Ascending aorta (tissue), 2 donors: ENCODE measurements around the gene MED25. TPM values are rescaled to one million over a fixed set of nuclear protein-coding genes. Genes with fewer than 3 reads are reported as not detected.
A peak's percentile ranks its signal among the peaks of the same experiment; 100 is the strongest.

ENCODE experiments used
- DNase-seq, 2 donors: peaks; one replicate each; pipeline ENCODE4 v3.0.0-alpha.2; 2019; ENCODE audit warnings: low spot score in 2 of 2
- H3K27ac ChIP-seq, 2 donors: fragments of 200-600 bp; sonication (generic); one replicate each; pipeline ENCODE4 v1.5.1; 2016 to 2017; ENCODE audit warnings: mild to moderate bottlenecking in 1 of 2
- H3K27me3 ChIP-seq: fragments of 200-600 bp; sonication (generic); one replicate; pipeline ENCODE4 v1.5.1; 2017
- H3K36me3 ChIP-seq, 2 donors: fragments of 200-600 bp; sonication (generic); one replicate each; pipeline ENCODE4 v1.5.1; 2016
- H3K4me1 ChIP-seq, 2 donors: fragments of 200-600 bp; sonication (generic); one replicate each; pipeline ENCODE4 v1.5.1; 2016 to 2017; ENCODE audit warnings: mild to moderate bottlenecking in 1 of 2
- H3K4me3 ChIP-seq, 2 donors: fragments of 200-600 bp; sonication (generic); one replicate each; pipeline ENCODE4 v1.5.1; 2016 to 2017; ENCODE audit warnings: mild to moderate bottlenecking in 1 of 2
- H3K9me3 ChIP-seq, 2 donors: fragments of 200-600 bp; sonication (generic); one replicate each; pipeline ENCODE4 v1.5.1; 2016
- intact Hi-C: fragments of 100-400 bp; cut with DNase I; formaldehyde crosslinking; loops from one replicate; pipeline ENCODE4 v1.15.1; 2023
- total RNA-seq: library from RNA; depleted of rRNA; stranded (reverse); fragments of >200 nt; gene quantifications from one replicate; pipeline ENCODE4 v1.1.0, GENCODE V29; 2016
- TF ChIP-seq, protein P1 (sequence below), 3 experiments: fragments of 200-600 bp in 2 of 3; fragments of 450-650 bp in 1 of 3; sonication (generic) in 2 of 3; IDR thresholded peaks; one replicate each; pipeline ENCODE4 v1.5.1; 2016 to 2019; ENCODE audit warnings: antibody characterized with exemption in 3 of 3, mild to moderate bottlenecking in 1 of 3, moderate library complexity in 1 of 3

Gene MED25
- total RNA-seq, 1 donor from 2014 or later = 54.0 TPM

GRCh38 chr19:49850487-49851342, 32.6 kb downstream of the MED25 start, which contains the start of gene PTOV1:
Gene PTOV1, plus strand, starts transcription at chr19:49851159.
- H3K4me3 ChIP-seq = peak within 1 kb of the TSS; percentile 85 to 90
- peaks cover 8 to 13% of the 10 kb centered on the region in 2 donors for H3K36me3 ChIP-seq
- intact Hi-C loops = loop anchor here (1.0 to 10.0 kb wide), 7 partner anchors 17 to 1216 kb away; partner anchors contain the start of genes DBP, FUZ, MED25 and PNKP
- no peaks in the 10 kb centered on the region for H3K9me3 ChIP-seq
- H3K27ac ChIP-seq = peak within 1 kb of the TSS; percentile 99 to 100
- H3K27me3 ChIP-seq = no peaks in the 10 kb centered on the region
- peak; percentile 51 to 96 for DNase-seq
- TF ChIP-seq, protein P1, sequence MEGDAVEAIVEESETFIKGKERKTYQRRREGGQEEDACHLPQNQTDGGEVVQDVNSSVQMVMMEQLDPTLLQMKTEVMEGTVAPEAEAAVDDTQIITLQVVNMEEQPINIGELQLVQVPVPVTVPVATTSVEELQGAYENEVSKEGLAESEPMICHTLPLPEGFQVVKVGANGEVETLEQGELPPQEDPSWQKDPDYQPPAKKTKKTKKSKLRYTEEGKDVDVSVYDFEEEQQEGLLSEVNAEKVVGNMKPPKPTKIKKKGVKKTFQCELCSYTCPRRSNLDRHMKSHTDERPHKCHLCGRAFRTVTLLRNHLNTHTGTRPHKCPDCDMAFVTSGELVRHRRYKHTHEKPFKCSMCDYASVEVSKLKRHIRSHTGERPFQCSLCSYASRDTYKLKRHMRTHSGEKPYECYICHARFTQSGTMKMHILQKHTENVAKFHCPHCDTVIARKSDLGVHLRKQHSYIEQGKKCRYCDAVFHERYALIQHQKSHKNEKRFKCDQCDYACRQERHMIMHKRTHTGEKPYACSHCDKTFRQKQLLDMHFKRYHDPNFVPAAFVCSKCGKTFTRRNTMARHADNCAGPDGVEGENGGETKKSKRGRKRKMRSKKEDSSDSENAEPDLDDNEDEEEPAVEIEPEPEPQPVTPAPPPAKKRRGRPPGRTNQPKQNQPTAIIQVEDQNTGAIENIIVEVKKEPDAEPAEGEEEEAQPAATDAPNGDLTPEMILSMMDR (IDR thresholded peaks at IDR 0.05) = peak in 1 of 3 experiments; percentile 4
- H3K4me1 ChIP-seq = peaks cover 4 to 10% of the 10 kb centered on the region in 2 donors

DNA sequence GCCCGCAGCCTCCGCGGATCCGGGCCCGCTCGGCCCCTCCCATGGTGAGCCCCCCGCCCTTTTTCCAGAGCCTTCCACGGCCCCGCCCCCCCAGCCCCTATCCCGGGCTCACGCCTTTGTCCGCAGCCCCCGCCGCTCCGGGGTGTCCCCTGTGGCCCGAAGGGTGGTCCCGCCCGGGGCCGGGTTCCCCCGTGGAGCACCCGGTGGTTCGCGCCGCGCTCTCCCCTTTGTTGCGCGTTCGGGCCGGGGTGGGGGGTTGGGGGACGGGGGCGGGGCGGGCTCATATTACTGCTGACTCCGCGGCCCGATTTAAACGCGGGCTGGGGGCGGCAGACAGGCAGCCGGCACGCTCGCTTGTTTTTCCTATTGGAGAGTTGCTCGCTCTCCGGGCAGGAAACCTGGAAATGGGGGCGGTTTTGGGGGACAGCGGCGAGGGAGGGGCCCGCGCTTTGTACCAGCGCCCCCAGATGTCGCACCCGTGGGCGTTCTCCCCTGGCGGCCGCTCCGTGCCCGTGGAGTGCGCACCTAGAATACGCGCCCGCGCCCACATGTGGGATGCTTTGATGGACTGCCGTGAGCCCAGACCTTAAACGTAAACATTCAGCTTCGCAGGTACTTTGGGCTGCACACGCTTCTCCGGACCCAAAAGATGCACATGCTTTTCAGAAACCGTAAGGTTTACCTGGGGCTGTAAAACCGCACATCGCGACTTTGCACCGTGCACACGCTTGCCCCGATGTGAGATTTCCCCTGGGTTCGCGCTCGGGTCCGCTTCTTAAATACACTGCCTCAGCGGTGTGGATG, 33.6 kb downstream of the MED25 start:
- Histone ChIP-seq H3K9me3 (no peaks in the 10 kb centered on the region), H3K27me3 (no peaks in the 10 kb centered on the region), H3K27ac (peak overlapping the region; percentile 99 to 100), H3K36me3 (peaks cover 12 to 22% of the 10 kb centered on the region in 2 donors), H3K4me1 (peaks cover 4 to 10% of the 10 kb centered on the region in 2 donors), H3K4me3 (peak overlapping the region; percentile 85 to 90)
- TF ChIP-seq, protein P1 (IDR thresholded peaks at IDR 0.05) = no peak
- intact Hi-C loops = loop anchor here (1.0 to 10.0 kb wide), 3 partner anchors 16 to 1217 kb away; partner anchors contain the start of genes DBP, PNKP and PRMT1
- no peak for DNase-seq

GRCh38 chr19:49852631-49853126, 34.6 kb downstream of the MED25 start:
- Histone ChIP-seq H3K4me3 (peak overlapping the region; percentile 85 to 90), H3K4me1 (peaks cover 4 to 10% of the 10 kb centered on the region in 2 donors), H3K27me3 (no peaks in the 10 kb centered on the region), H3K9me3 (no peaks in the 10 kb centered on the region), H3K27ac (no peak overlapping the region), H3K36me3 (peaks cover 22 to 33% of the 10 kb centered on the region in 2 donors)
- no peak for DNase-seq
- intact Hi-C loops = loop anchor here (10.0 kb wide), 1 partner anchor 1218 kb away; the partner anchor contains the start of gene DBP
- TF ChIP-seq, protein P1 (IDR thresholded peaks at IDR 0.05) = no peak

DNA sequence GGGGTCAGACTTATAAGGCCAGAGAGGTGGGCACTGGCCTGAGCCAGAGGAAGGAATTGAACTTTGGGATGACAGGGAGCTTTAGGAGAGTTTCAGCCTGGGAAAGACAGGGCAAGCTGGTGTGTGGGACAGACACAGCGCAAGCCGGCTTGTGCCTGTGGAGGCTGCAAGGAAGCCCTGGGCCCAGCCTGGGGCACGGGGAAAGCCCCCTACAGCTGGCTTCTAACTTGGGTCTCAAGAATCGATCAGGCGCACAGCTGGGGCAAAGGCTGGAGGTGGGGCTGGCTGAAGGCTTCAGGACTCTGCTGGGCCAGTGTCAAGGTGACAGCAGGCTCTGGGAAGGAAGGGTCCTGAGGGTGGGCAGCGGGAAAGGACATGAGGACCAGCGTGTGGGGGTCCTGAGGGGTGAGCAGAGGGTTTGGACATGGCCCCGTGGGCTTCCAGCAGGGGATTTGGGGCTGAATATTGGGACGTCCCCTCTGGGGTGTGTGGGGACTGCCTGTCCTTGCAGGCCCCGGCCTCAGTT, 35.8 kb downstream of the MED25 start:
- no peak overlapping the region for H3K27ac ChIP-seq
- H3K36me3 ChIP-seq = peaks cover 34 to 45% of the 10 kb centered on the region in 2 donors
- H3K27me3 ChIP-seq = no peaks in the 10 kb centered on the region
- peaks cover 4 to 10% of the 10 kb centered on the region in 2 donors for H3K4me1 ChIP-seq
- no peak for DNase-seq
- intact Hi-C loops = loop anchor here (10.0 kb wide), 1 partner anchor 1219 kb away; the partner anchor contains the start of gene DBP
- TF ChIP-seq, protein P1 (IDR thresholded peaks at IDR 0.05) = no peak
- H3K9me3 ChIP-seq = no peaks in the 10 kb centered on the region
- H3K4me3 ChIP-seq = no peak overlapping the region
